HepG2 (cell line): Measurements from ENCODE around the gene SEC11A. TPM values are rescaled to one million over a fixed set of nuclear protein-coding genes. Genes with fewer than 3 reads are reported as not detected.

ENCODE experiments used
- DR1 ChIP-seq: sonication (generic); formaldehyde crosslinking; IDR thresholded peaks from 2 replicates; pipeline ENCODE4 v1.8.0; 2021; ENCODE audit warnings: mild to moderate bottlenecking, missing genetic modification reagents, inconsistent platforms
- HNF4G ChIP-seq, 2 experiments: sonication (generic) in 1 of 2; formaldehyde crosslinking in 1 of 2; IDR thresholded peaks; 2 replicates each; pipeline versions ENCODE4 v1.4.0 to v1.6.1; 2011 to 2020; ENCODE audit warnings: borderline replicate concordance in 2 of 2, low read depth in 2 of 2, mild to moderate bottlenecking in 2 of 2, low read length in 1 of 2, missing genetic modification reagents in 1 of 2, moderate library complexity in 1 of 2
- KLF12 ChIP-seq: sonication (generic); formaldehyde crosslinking; IDR thresholded peaks from 2 replicates; pipeline ENCODE4 v1.4.0; 2020; ENCODE audit warnings: missing genetic modification reagents, borderline replicate concordance
- LCORL ChIP-seq, 2 experiments: fragments of 450-650 bp in 1 of 2; sonication (generic) in 1 of 2; formaldehyde crosslinking in 1 of 2; IDR thresholded peaks; 2 replicates each; pipeline versions ENCODE4 v1.5.0 to v1.6.1; 2017 to 2020; ENCODE audit warnings: antibody characterized with exemption in 1 of 2, missing genetic modification reagents in 1 of 2
- NFRKB ChIP-seq: fragments of 450-650 bp; IDR thresholded peaks from 2 replicates; pipeline ENCODE4 v1.6.1; 2017
- NR2F2 ChIP-seq: IDR thresholded peaks from 2 replicates; pipeline ENCODE4 v1.6.1; 2012; ENCODE audit warnings: low read depth, inconsistent platforms, borderline replicate concordance
- PHF20 ChIP-seq: sonication (generic); formaldehyde crosslinking; IDR thresholded peaks from 2 replicates; pipeline ENCODE4 v1.5.0; 2020; ENCODE audit warnings: mild to moderate bottlenecking, missing genetic modification reagents
- SALL2 ChIP-seq: sonication (generic); formaldehyde crosslinking; IDR thresholded peaks from 2 replicates; pipeline ENCODE4 v1.8.1; 2023; ENCODE audit warnings: mild to moderate bottlenecking, missing genetic modification reagents, inconsistent platforms
- SAP130 ChIP-seq: IDR thresholded peaks from 2 replicates; pipeline ENCODE4 v1.6.1; 2016; ENCODE audit warnings: low read depth
- THAP11 ChIP-seq: IDR thresholded peaks from 2 replicates; pipeline ENCODE4 v1.6.1; 2016; ENCODE audit warnings: missing biosample characterization, missing genetic modification reagents
- ZNF232 ChIP-seq: sonication (generic); formaldehyde crosslinking; IDR thresholded peaks from 2 replicates; pipeline ENCODE4 v1.4.0; 2020; ENCODE audit warnings: missing genetic modification reagents, borderline replicate concordance
- ZNF30 ChIP-seq: sonication (generic); formaldehyde crosslinking; IDR thresholded peaks from 2 replicates; pipeline ENCODE4 v1.5.0; 2020; ENCODE audit warnings: mild to moderate bottlenecking, missing genetic modification reagents
- ZNF350 ChIP-seq: sonication (generic); formaldehyde crosslinking; IDR thresholded peaks from 2 replicates; pipeline ENCODE4 v1.4.0; 2020; ENCODE audit warnings: mild to moderate bottlenecking, low read depth, missing genetic modification reagents, borderline replicate concordance
- ZNF777 ChIP-seq: sonication (generic); formaldehyde crosslinking; IDR thresholded peaks from 2 replicates; pipeline ENCODE4 v1.4.0; 2020; ENCODE audit warnings: missing genetic modification reagents
- polyA plus RNA-seq, 8 experiments: library from polyadenylated mRNA; depleted of rRNA in 3 of 8; stranded (reverse) in 7 of 8; unstranded in 1 of 8; fragments of >200 nt; fragmentation: Illumina TruSeq in 4 of 8; extraction: Trizol in 4 of 8; gene quantifications; 2 replicates each; pipeline versions ENCODE4 v1.2.1 to v1.2.3, GENCODE V29; 2011 to 2016; ENCODE audit warnings: low read depth in 4 of 8, missing spikeins in 1 of 8, mixed read lengths in 1 of 8; ENCODE audit not compliant: insufficient read depth in 1 of 8
- total RNA-seq, 5 experiments: library from RNA; depleted of rRNA; stranded (reverse); fragments of >200 nt; fragmentation: Illumina TruSeq; extraction: Trizol; gene quantifications; 2 replicates each; pipeline ENCODE4 v1.2.3, GENCODE V29; 2016; ENCODE audit warnings: low read depth in 1 of 5
- TF ChIP-seq, protein P1 (sequence below): sonication (generic); formaldehyde crosslinking; IDR thresholded peaks from 2 replicates; pipeline ENCODE4 v1.8.0; 2022; ENCODE audit warnings: mild to moderate bottlenecking, missing genetic modification reagents, moderate library complexity
- TF ChIP-seq, protein P2 (sequence below): sonication (generic); formaldehyde crosslinking; IDR thresholded peaks from 2 replicates; pipeline ENCODE4 v1.9.0; 2022; ENCODE audit warnings: low read depth, missing genetic modification reagents
- TF ChIP-seq, protein P3 (sequence below): sonication (generic); formaldehyde crosslinking; IDR thresholded peaks from 2 replicates; pipeline ENCODE4 v1.4.0; 2020; ENCODE audit warnings: mild to moderate bottlenecking, missing genetic modification reagents
- TF ChIP-seq, protein P4 (sequence below): sonication (generic); formaldehyde crosslinking; IDR thresholded peaks from 2 replicates; pipeline ENCODE4 v1.4.0; 2020; ENCODE audit warnings: low read depth, missing genetic modification reagents

Gene SEC11A
- total and polyA plus RNA-seq, 2 of the 13 experiments (the other 11 are each of a cell fraction or from before 2014, with no cell fraction given), result 141 to 230 TPM

DNA sequence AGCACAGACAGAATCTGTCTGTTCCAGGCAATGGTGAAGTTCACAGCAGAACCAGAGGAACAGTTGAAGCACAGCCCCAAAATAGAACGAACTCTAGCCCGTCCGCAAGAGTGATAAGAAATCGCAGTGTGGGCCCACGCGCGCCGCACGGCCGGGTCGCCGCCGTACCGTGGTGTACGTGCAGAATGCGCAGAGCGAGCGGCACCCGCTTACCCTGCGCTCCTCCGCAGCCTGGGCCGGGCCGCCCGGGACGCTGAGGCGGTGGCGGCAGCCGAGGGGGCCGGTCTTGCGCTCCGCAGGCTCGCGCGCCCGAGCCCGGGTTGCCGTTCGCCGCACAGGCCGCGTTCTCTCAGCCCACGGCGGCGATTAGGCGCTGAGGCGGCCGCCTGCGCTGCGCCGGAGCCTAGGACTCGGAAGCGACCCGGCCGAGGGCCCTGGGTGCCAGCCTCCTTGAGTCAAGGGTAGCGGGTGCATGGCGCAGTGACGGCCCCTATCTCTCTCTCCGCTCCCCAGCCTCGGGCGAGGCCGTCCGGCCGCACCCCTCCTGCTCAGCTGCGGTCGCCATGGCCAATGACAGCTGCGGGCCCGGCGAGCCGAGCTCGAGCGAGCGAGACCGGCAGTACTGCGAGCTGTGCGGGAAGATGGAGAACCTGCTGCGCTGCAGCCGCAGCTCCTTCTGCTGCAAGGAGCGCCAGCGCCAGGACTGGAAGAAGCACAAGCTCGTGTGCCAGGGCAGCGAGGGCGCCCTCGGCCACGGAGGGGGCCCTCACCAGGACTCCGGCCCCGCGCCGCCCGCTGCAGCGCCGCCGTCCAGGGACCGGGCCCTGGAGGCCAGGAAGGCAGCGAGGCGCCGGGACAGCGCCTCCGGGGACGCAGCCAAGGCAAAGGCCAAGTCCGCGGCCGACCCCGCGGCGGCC lies 82.4 kb downstream of the SEC11A start (continued):
- TF ChIP-seq, protein P1, sequence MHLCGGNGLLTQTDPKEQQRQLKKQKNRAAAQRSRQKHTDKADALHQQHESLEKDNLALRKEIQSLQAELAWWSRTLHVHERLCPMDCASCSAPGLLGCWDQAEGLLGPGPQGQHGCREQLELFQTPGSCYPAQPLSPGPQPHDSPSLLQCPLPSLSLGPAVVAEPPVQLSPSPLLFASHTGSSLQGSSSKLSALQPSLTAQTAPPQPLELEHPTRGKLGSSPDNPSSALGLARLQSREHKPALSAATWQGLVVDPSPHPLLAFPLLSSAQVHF, result 0 out of 2 replicates have a peak, but pooled peaks have one; percentile 47
- TF ChIP-seq SAP130 (CRISPR knock-in tag) (peak; percentile 81), PHF20 (CRISPR knock-in tag) (0 out of 2 replicates have a peak, but pooled peaks have one; percentile 33), DR1 (CRISPR knock-in tag) (no peak), ZNF30 (CRISPR knock-in tag) (no peak), SALL2 (CRISPR knock-in tag) (peak; percentile 80; the same call in 1 of the 2 replicates), ZNF777 (CRISPR knock-in tag) (peak; percentile 86), ZNF232 (peak; percentile 43; the same call in 1 of the 2 replicates), ZNF350 (0 out of 2 replicates have a peak, but pooled peaks have one; percentile 21), NR2F2 (no peak), KLF12 (CRISPR knock-in tag) (0 out of 2 replicates have a peak, but pooled peaks have one; percentile 30), LCORL (IDR thresholded peaks at IDR 0.05) (no peak), LCORL (CRISPR knock-in tag; IDR thresholded peaks at IDR 0.05) (peak; percentile 62; the same call in 1 of the 2 replicates), THAP11 (peak; percentile 78), HNF4G (IDR thresholded peaks at IDR 0.05; ENCODE audit: borderline replicate concordance, low read depth, low read length) (no peak), HNF4G (CRISPR knock-in tag; IDR thresholded peaks at IDR 0.05; ENCODE audit: borderline replicate concordance, low read depth) (peak; percentile 13; the same call in 1 of the 2 replicates), NFRKB (no peak)
- TF ChIP-seq, protein P2, sequence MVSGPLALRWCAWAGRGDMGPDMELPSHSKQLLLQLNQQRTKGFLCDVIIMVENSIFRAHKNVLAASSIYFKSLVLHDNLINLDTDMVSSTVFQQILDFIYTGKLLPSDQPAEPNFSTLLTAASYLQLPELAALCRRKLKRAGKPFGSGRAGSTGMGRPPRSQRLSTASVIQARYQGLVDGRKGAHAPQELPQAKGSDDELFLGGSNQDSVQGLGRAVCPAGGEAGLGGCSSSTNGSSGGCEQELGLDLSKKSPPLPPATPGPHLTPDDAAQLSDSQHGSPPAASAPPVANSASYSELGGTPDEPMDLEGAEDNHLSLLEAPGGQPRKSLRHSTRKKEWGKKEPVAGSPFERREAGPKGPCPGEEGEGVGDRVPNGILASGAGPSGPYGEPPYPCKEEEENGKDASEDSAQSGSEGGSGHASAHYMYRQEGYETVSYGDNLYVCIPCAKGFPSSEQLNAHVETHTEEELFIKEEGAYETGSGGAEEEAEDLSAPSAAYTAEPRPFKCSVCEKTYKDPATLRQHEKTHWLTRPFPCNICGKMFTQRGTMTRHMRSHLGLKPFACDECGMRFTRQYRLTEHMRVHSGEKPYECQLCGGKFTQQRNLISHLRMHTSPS (CRISPR knock-in tag), result peak; percentile 31; the same call in 1 of the 2 replicates
- TF ChIP-seq, protein P3, sequence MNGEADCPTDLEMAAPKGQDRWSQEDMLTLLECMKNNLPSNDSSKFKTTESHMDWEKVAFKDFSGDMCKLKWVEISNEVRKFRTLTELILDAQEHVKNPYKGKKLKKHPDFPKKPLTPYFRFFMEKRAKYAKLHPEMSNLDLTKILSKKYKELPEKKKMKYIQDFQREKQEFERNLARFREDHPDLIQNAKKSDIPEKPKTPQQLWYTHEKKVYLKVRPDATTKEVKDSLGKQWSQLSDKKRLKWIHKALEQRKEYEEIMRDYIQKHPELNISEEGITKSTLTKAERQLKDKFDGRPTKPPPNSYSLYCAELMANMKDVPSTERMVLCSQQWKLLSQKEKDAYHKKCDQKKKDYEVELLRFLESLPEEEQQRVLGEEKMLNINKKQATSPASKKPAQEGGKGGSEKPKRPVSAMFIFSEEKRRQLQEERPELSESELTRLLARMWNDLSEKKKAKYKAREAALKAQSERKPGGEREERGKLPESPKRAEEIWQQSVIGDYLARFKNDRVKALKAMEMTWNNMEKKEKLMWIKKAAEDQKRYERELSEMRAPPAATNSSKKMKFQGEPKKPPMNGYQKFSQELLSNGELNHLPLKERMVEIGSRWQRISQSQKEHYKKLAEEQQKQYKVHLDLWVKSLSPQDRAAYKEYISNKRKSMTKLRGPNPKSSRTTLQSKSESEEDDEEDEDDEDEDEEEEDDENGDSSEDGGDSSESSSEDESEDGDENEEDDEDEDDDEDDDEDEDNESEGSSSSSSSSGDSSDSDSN, result peak; percentile 100
- TF ChIP-seq, protein P4, sequence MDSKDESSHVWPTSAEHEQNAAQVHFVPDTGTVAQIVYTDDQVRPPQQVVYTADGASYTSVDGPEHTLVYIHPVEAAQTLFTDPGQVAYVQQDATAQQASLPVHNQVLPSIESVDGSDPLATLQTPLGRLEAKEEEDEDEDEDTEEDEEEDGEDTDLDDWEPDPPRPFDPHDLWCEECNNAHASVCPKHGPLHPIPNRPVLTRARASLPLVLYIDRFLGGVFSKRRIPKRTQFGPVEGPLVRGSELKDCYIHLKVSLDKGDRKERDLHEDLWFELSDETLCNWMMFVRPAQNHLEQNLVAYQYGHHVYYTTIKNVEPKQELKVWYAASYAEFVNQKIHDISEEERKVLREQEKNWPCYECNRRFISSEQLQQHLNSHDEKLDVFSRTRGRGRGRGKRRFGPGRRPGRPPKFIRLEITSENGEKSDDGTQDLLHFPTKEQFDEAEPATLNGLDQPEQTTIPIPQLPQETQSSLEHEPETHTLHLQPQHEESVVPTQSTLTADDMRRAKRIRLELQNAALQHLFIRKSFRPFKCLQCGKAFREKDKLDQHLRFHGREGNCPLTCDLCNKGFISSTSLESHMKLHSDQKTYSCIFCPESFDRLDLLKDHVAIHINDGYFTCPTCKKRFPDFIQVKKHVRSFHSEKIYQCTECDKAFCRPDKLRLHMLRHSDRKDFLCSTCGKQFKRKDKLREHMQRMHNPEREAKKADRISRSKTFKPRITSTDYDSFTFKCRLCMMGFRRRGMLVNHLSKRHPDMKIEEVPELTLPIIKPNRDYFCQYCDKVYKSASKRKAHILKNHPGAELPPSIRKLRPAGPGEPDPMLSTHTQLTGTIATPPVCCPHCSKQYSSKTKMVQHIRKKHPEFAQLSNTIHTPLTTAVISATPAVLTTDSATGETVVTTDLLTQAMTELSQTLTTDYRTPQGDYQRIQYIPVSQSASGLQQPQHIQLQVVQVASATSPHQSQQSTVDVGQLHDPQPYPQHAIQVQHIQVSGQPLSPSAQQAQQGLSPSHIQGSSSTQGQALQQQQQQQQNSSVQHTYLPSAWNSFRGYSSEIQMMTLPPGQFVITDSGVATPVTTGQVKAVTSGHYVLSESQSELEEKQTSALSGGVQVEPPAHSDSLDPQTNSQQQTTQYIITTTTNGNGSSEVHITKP (CRISPR knock-in tag), result no peak
